Tibial artery (tissue), 4 donors: ENCODE data around the gene FNDC3A.
"Not testable (repeated sequence)": the region's sequence is repeated elsewhere in the genome, so short reads cannot be mapped to it uniquely, and the experiment has no call there.

Source experiments
- DNase-seq, 2 donors: peaks; one replicate each; pipeline ENCODE4 v3.0.0-alpha.2; 2019
- H3K27ac ChIP-seq, 2 donors: fragments of 200-600 bp; sonication (generic) in 1 of 2; 1 replicate in 1 of 2; 2 replicates in 1 of 2; pipeline ENCODE4 v1.5.1; 2018 to 2019; ENCODE audit warnings: mild to moderate bottlenecking in 1 of 2
- H3K27me3 ChIP-seq, 2 donors: fragments of 200-600 bp; sonication (generic) in 1 of 2; one replicate each; pipeline versions ENCODE4 v1.5.1 to v1.6.0; 2016 to 2019
- H3K36me3 ChIP-seq, 3 donors: fragments of 200-600 bp; sonication (generic) in 2 of 3; one replicate each; pipeline ENCODE4 v1.5.1; 2016 to 2019; ENCODE audit warnings: mild to moderate bottlenecking in 2 of 3
- H3K4me1 ChIP-seq, 4 donors: fragments of 200-600 bp; sonication (generic) in 2 of 4; 1 replicate in 3 of 4; 2 replicates in 1 of 4; pipeline ENCODE4 v1.5.1; 2016 to 2019
- H3K4me3 ChIP-seq, 2 donors: fragments of 200-600 bp; sonication (generic) in 1 of 2; 1 replicate in 1 of 2; 2 replicates in 1 of 2; pipeline ENCODE4 v1.5.1; 2018 to 2019; ENCODE audit warnings: mild to moderate bottlenecking in 2 of 2
- H3K9me3 ChIP-seq, 3 donors: fragments of 200-600 bp; sonication (generic) in 1 of 3; one replicate each; pipeline ENCODE4 v1.5.1; 2016 to 2019
- CTCF ChIP-seq, 2 experiments: fragments of 200-600 bp in 1 of 2; fragments of 450-650 bp in 1 of 2; IDR thresholded peaks; one replicate each; pipeline ENCODE4 v1.5.1; 2017 to 2019; ENCODE audit warnings: antibody characterized with exemption in 2 of 2, mild to moderate bottlenecking in 1 of 2, moderate library complexity in 1 of 2
- intact Hi-C: fragments of 100-400 bp; cut with DNase I; formaldehyde crosslinking; loops from one replicate; pipeline ENCODE4 v1.15.0; 2023; ENCODE audit warnings: low total_unique reads

FNDC3A gene

DNA sequence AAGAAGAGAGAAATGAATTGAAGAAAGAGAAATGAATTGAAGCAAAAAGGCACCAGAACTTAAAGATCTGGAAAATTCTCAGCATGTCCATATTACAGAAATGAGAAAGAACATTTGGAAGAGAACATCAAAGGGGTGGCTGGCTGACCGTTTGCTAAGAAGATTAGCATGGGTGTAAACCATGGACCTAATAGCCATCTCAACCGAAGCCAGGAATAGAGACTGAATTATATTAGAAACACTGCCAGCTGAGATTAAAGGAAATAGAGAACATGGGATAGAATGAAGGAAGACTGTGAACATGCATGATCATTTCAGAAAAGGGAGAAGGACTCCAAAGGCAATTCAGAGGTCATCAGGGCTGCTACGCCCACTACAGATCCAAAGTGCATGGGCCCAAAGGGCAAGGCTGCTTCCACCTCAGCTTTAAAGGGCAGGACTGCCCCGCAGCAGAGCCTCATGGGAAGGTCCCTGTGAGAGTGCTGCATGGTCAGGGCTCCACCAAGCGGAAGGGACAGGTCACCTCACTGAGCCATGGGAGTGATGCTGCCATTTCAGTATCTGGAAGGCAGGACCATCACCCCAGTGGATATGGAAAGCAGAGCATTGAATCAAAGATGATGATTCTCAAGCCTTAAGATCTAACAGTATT is 23.1 kb downstream of the FNDC3A start:
- H3K4me1 ChIP-seq = peaks cover 0 to 33% (median 2%) of the 10 kb centered on the region in 4 donors
- peaks cover 0 to 13% (median 0%) of the 10 kb centered on the region in 3 donors for H3K9me3 ChIP-seq
- no peak overlapping the region for H3K27ac ChIP-seq
- no peak for TF ChIP-seq CTCF (IDR thresholded peaks at IDR 0.05)
- DNase-seq = no peak
- no peak overlapping the region for H3K4me3 ChIP-seq
- H3K36me3 ChIP-seq = peaks cover 0 to 4% (median 0%) of the 10 kb centered on the region in 3 donors
- H3K27me3 ChIP-seq = no peaks in the 10 kb centered on the region
- intact Hi-C loops = no loop called here

DNA sequence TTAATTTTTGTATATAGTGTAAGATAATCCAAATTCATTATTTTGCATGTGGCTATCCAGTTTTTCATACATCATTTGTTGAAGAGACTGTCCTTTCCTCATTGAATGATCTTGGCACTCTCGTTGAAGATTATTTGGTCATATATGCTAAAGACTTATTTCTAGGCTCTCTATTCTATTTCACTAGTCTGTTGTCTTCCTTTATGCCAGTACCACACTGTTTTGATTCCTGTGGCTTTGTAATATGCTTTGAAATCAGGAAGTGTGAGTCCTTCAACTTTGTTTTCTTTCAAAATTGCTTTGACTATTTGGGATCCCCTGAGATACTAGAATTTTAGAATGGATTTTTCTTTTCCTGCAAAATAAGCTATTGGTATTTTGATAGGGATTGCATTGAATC is 24.5 kb downstream of the FNDC3A start:
- TF ChIP-seq CTCF (IDR thresholded peaks at IDR 0.05) = no peak
- H3K4me3 ChIP-seq = no peak overlapping the region
- intact Hi-C loops = no loop called here
- no peak for DNase-seq
- H3K27ac ChIP-seq = no peak overlapping the region
- H3K36me3 ChIP-seq = peaks cover 0 to 4% (median 0%) of the 10 kb centered on the region in 3 donors
- H3K4me1 ChIP-seq = peaks cover 0 to 28% (median 2%) of the 10 kb centered on the region in 4 donors
- peaks cover 0 to 13% (median 0%) of the 10 kb centered on the region in 3 donors for H3K9me3 ChIP-seq
- no peaks in the 10 kb centered on the region for H3K27me3 ChIP-seq

- DNase-seq, H3K4me1 ChIP-seq, H3K36me3 ChIP-seq, H3K4me3 ChIP-seq, intact Hi-C loops, H3K27ac ChIP-seq, H3K9me3 ChIP-seq, H3K27me3 ChIP-seq: not testable (repeated sequence)
These were observed 43.4 kb downstream of the FNDC3A start for GRCh38 chr13:49018986-49019635.

DNA sequence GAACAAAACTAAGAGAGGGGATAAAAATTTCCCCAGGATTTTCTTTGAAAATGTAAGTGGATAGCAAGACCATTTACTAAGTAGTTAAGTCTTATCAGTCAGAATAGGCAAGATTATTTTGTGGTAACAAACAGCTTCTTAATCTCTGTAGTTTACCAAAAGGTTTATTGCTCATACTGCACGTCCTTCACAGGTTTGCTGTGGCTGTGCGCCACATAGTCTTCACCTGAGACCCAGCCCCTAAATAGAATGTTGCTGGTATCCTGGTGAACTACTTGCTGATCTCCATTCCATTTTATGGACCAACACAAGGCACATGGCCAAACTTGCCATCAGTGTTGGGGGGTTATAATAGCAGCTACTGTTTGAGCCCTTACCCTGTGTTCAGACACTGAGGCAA is 44.6 kb downstream of the FNDC3A start:
- Histone ChIP-seq H3K9me3 (no peaks in the 10 kb centered on the region), H3K36me3 (no peaks in the 10 kb centered on the region), H3K27ac (no peak overlapping the region), H3K4me1 (peaks cover 0 to 6% (median 0%) of the 10 kb centered on the region in 4 donors), H3K4me3 (no peak overlapping the region), H3K27me3 (no peaks in the 10 kb centered on the region)
- intact Hi-C loops = no loop called here
- DNase-seq = no peak
- no peak for TF ChIP-seq CTCF (IDR thresholded peaks at IDR 0.05)

GRCh38 chr13:49020940-49021553 is 45.3 kb downstream of the FNDC3A start:
- Histone ChIP-seq H3K4me3 (no peak overlapping the region), H3K4me1 (peaks cover 0 to 6% (median 0%) of the 10 kb centered on the region in 4 donors), H3K9me3 (no peaks in the 10 kb centered on the region), H3K36me3 (no peaks in the 10 kb centered on the region), H3K27me3 (no peaks in the 10 kb centered on the region), H3K27ac (no peak overlapping the region)
- no peak for DNase-seq
- intact Hi-C loops = no loop called here
- no peak for TF ChIP-seq CTCF (IDR thresholded peaks at IDR 0.05)

GRCh38 chr13:49021953-49022352 is 46.2 kb downstream of the FNDC3A start:
- Histone ChIP-seq H3K27me3 (no peaks in the 10 kb centered on the region), H3K9me3 (no peaks in the 10 kb centered on the region), H3K4me1 (peaks cover 0 to 6% (median 0%) of the 10 kb centered on the region in 4 donors), H3K27ac (no peak overlapping the region), H3K36me3 (no peaks in the 10 kb centered on the region), H3K4me3 (no peak overlapping the region)
- no peak for DNase-seq
- no peak for TF ChIP-seq CTCF (IDR thresholded peaks at IDR 0.05)
- intact Hi-C loops = no loop called here
